ENCODE measurements around the gene PLD1.
A peak's percentile ranks its signal among the peaks of the same experiment; 100 is the strongest.
"Not testable (repeated sequence)": the region's sequence is repeated elsewhere in the genome, so short reads cannot be mapped to it uniquely, and the experiment has no call there.

The PLD1 gene

DNA sequence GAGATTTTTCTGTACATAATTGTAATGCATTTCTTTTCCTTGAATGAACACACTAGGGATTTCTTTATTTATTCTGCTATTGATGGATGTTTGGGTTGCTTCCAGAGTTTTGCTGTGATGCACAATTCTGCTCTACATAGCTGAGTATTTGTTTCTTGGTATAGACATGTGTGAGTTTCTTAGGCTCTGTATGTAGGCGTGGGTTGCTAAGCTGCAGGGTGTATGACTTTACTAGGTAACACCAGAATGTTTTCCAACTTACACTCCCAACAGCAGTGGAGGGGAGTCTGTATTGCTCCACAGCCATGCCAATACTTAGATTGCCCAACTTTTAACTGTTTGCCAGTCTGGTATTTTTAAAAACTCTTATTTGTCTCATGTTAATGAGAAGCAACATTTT is 194.6 kb downstream of the PLD1 start:
- DNase-seq (ENCODE audit: low read depth, low spot score) = no peak

DNA sequence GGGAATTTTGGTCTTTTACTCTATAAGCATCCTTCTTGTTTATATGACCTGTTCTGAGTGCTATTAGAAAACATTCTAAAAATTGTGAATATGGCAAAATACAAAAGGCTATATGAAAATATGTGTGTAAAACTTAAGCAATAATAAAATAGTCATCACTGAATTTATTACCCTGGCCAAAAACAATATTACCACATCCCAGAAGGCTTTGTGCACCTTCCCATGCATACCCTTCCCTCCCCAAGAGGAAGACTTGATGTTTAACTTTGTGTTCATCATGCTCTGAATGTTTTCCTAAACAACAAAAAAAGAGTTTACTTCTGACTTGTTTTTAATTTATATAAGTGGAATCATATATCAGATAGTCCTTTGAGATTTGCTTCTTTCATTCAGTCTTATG is 195.0 kb downstream of the PLD1 start:
- DNase-seq (ENCODE audit: low read depth, low spot score) = no peak

DNA sequence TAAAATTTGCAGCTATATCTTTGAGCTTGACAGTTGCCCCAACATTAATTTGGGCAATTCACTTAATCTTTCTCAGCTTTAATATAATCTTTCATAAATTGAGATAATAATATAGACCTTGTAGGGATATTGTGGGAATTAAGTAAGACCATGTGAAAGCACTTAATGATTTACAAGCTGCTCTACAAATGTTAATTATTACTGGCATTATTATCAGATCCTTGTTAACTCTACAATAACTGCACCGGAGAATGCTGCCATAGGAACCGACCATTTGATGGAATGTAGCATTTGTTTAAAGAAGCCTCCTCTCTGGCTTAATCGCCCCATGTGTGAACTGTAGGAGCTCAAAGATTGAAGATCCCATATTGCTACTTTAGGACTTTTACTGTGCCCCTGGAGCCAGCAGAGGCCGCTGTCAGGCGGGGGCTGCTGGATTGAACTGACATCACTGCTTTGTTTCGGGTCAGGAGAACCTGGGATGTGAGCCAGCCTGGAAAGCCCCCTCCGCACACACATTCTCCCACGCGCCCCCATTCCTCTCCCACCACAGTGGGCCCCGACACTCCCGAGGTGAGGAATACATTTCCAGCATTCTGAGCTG is 195.9 kb downstream of the PLD1 start:
- DNase-seq (ENCODE audit: low read depth, low spot score) = no peak

DNA sequence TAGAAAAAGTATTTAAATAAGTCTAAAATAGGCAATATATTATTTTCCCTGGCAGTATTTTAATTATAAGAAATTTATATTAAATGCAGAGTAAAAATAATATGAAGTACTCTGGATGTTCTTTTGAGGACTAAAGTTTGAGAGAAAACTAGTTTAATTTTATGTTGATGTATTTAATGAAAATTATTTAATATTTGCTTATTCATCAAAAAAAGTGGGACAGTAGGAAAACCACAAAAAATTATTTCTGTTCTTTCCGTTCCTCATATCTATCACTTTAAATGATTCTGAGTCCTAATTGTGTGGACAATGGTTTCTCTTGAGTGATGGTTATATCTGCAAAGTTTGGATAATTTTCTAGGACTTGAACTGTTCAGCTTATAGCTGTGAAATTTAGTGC is 202.8 kb downstream of the PLD1 start:
- no peak for DNase-seq (ENCODE audit: low read depth, low spot score)

DNA sequence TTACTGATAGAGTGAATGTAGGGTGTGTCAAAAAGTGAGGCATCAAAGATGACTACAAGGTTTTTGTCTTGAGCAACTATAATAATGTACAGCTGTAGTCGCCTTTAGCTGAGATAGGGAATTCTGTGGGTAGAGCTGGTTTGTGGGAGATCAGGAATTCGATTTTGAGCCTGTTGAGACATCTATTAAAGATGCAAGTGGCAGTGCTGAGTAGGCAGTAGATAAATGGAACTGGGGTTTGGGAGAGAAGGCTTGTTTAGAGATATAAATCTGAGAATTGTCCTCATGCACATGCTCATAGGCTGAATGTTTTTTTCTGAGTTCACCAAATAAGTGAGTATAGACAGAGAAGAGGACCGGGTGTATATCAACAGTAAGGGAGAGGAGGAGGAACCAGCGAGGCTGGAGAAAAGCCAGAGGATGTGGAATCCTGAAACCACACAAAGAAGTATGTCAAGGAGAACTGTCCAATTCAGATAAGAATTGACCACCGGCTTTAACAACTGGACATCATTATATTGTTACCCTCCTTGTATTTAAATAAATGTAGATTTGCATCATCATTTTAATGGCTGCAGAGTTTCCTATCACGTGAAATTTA is 204.0 kb downstream of the PLD1 start:
- DNase-seq (ENCODE audit: low read depth, low spot score) = no peak

DNA sequence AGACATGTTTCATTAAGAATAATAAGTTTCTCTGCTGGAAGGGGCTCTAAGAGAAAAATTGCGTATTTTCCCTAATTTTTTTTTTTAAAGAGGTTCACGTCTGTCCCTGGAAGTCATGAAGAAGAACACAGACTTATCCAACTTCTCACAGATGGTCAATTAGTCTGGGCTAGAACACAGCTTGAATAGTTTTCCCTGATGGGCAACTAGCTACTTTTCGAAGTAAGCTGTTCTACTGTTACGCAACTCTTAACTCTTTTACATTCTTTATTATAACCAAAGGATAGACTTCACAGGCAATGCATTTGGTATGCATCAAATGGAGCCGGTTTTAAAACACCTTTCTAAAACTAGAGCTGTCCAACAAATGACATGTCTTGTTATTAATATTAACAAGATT is 205.9 kb downstream of the PLD1 start:
- no peak for DNase-seq (ENCODE audit: low read depth, low spot score)

DNA sequence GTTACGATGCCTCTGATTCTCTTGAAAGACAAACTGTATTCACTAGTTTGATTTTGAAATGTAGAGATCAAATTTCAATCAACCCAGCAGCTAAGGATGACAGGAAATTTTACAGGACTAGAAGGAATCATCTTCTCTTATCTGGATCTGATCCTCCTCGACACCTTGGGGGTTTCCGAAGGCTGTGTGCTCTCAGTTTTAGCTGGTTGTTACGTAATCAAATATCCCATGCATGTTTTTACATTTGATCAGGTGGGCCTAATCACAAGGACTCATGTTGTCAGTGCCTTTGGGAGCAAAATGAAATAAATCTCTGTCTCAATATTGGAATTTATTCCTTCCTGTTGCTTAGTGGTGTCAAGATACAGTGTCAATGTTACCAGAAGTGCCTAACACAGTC is 208.2 kb downstream of the PLD1 start:
- DNase-seq (ENCODE audit: low read depth, low spot score) = no peak

DNA sequence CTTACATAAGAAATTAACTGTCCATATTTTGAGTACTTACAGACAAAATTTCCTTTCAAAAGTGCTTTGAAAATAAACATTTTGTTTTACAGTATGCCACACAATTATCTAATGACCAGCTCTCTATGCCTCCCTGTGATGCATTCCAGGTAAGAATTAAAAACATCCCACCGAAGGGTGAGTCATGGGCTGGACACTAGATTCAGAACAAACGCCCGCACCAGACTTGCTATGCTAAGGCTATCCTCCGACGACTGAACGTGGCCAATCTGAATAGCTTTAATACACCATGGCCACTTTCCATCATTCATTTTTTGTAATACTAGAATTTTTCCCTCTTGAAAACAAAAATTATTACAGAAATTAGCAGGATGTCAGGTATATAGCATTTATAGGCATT is 210.3 kb downstream of the PLD1 start:
- no peak for DNase-seq (ENCODE audit: low read depth, low spot score)

DNA sequence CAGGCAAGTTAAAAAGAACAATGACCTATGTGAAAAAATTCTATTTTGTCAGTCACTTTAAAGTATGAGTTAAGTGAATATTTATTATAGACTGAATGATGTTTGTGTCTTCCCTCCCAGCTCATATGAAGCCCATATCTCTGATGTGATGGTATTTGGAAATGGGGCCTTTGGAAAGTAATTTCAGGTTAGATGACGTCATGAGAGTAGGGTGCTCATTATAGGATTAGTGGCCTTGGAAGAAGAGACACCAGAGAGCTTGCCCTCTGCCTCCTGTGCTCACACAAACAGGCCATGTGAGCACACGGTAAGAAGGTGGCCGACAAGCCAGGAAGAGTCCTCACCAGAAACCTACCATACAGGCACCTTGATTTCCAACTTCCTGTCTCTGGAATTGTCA is 211.3 kb downstream of the PLD1 start:
- DNase-seq (ENCODE audit: low read depth, low spot score) = no peak

DNA sequence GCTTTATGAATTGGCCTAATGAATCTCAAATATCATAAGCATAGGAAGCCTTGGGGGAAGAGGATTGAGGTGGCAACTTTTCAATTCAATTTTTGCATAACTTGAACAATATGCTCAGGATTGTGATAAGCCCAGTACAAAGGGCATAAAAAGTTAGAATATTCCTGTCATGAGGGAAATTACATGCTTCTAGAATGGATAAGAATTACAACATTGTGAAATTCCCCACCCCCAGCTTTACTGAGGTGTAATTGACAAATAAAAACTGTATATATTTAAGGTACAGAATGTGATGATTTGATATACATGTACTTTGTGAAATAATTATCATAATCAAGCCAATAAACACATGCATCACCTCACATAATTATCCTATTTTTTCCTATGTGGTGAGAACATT is 217.5 kb downstream of the PLD1 start:
- DNase-seq (ENCODE audit: low read depth, low spot score) = no peak

DNA sequence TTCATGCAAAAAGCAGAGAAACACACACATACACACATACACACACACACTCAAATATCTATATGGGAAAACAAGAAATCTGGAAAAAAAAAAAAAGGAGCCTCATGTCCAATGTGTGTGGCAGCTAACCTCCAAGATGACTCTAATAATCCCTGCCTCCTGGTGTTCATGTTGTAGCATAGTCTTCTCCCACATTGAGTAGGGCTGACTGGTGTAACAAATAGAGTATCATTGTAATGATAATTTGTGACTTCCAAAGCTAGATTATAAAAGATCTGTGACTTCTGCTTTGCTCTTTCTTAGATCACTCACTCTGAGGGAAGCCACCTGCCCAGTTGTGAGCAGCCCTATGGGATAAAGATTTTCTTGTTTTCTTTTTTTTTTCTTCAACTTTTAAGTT is 219.2 kb downstream of the PLD1 start:
- no peak for DNase-seq (ENCODE audit: low read depth, low spot score)

DNA sequence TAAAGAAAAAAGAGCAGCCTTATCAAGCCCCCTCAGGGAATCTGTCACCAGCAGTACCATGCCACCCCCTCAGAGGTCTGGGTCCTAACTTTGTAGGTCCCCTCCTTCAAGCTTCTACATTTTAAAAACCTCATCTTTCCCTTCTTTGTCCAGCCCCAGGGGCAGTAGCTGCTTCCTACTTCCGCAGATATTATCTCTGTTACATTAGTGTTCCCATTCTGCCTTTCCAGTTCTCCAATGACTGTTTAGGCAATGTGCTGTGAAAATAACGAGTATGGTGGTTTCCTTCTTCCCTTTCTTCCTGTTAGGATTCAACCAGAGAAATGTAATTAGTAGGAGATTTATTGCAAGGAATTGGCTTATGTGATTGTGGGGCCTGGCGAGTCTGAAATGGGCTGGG is 224.0 kb downstream of the PLD1 start:
- no peak for DNase-seq (ENCODE audit: low read depth, low spot score)

DNA sequence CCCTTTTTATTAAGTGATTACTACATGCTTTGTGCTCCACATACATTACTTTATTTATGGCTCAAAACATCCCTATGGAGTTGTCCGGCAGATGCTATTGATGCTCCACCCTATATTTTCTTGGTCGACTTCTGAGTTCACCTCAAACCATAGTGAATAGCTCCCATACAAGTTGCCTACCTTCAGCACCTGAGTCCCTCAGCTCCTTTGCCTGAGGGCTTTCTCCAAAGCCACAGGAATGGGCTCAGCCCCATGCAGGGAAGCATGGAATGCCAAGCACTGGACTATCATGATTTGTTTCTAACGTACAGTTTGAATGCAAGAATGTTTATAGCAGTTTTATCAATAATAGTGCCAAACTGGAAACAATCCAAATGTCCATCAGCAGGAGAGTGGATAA is 225.2 kb downstream of the PLD1 start:
- DNase-seq (ENCODE audit: low read depth, low spot score) = no peak

DNA sequence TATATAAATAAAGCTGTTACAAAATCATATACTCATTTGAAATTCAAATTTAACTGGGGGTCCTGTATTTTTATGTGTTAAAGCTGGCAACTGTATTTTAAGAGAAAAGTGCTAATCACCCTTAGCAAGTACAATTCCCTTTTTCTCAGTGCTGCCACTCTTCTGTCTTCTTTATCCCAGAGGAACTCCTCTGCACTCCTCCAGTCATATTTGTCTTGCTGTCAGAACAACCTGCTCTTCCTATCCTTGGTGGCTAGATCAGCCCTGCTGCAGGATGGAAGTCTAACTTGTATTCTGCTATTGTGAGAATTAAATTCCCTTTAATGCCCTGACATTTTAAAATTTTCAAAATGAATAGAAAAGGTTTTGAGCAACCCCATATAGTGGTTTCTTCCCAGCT is 226.2 kb downstream of the PLD1 start:
- no peak for DNase-seq (ENCODE audit: low read depth, low spot score)

DNA sequence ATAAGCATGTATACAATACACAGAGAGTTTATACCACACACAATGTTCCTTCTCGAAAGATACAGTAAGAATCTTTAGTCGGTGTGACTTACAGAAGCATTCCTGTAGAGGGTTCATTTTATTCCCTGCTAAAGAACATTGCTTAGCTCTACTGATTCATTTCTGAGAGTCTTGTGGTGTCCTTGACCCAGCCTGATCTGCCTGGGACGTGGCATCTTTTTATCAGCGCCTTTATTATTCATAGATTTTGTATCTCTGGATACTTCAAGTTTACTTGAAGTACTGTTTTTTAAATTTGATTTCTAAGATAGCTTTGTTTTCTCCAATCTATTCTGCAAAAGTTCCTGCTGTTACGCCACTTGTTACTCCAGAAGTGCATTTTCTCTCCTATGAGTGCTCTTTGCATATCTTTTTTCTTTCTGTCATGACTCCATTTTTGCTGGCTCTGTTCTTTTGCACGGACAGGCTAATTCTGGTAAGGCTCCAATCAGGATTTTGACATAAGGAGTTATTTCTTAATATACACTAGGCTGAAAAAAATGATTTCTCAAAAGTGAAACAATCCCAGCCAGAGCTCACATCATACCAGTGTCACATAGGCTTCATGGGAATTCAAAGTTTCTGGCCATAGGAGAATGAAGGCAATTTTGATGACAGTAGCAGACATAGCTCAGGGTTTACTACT is 235.6 kb downstream of the PLD1 start:
- DNase-seq (ENCODE audit: low read depth, low spot score) = no peak

DNA sequence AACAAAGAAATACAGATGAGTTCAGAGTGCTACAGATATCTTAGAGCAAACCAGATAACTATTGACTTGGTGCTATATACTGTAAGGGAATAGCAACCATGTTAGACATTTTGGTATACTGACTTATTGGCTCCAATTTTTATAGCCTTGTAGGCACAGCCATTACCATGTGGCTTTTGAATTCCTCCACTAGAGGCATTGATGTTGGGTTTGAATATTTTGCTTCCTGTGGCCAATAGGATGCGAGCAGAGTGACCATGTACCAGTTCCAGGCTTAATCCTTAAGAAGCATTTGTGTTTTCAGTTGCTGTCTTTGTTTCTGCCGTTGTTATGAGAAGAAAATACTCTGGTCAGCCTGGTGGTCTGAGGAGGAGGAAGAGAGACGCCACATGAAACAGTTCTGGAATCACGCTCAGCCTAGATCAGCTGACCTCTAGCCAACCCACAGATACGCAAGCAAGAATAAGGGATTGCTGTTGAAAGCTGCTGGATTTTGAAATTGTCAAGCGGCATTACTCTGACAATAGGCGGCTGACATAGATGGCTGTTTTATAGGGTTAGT is 240.6 kb downstream of the PLD1 start:
- DNase-seq (ENCODE audit: low read depth, low spot score) = no peak

DNA sequence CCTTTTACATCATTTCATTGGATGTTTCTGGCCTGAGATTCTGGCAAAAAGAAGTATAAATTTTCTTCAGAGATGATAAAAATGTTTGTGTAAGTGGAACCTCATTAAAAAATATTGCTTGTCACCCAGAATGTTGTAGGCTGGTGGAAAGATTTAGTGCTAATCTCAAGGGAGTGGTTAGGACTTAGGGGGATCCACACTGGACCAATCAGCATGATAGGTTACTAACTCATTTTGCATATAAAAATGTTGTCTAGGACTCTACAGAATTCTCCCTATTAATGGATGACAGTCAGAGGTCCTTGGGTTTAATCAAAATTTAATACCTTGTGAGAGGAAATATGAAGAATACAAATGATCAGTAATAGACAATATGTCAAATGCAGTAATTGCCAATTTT is 241.5 kb downstream of the PLD1 start:
- no peak for DNase-seq (ENCODE audit: low read depth, low spot score)

DNA sequence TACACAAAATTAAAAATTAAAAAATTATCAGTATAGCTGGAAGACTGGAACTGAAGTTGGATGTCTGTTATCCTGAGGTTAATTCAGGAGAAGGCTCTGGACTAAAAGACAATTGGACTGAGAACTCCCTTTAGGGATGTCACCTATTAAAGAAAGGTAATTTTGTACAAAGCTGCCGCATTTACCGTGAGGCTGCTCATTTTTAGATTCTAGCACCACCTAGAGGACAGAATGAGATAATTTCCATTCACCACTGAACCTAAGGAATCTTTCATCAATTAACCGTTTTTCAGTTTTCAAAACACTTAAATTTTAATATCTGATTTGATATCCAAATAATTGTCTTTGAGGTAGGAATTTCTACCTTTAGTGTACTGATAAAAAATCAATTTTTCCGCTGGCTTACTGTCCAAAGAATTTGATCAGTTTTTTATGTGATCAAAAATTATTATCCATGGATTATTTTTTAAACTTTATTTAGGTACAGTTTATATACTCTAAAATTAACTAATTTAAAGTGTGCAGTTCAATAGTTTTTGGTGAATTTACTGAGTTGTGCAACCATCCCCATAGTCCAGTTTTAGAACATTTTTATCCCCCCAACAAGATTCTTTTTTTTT is 243.4 kb downstream of the PLD1 start:
- peak; percentile 9 for DNase-seq (ENCODE audit: low read depth, low spot score)

DNA sequence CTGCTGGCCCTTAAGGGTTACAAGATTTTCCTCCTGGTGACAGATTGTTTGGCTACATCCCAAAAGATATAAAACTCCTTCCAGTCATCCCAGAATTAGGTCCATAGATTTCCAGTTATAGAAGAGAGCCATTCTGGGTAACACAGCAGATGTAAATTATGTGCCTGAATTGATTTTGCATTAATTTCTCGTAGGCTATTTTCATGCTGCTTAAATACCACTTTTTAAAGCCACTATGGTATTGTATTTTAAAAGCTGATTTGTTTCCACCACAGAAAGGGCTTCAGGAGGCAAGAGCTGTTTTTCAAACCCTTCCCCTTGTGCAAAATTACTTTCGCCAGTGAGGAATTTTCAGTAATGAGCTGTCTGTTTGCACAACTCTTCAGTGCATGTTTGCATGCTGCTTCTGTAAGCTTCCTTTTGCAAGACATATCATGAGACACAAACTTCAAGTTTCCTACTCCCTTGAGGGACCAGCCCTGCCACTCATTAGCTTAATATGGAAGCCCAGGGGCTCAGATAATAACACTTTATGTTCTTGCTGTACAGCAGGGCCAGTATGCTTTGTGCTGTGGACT is 244.7 kb downstream of the PLD1 start:
- DNase-seq (ENCODE audit: low read depth, low spot score) = no peak

DNA sequence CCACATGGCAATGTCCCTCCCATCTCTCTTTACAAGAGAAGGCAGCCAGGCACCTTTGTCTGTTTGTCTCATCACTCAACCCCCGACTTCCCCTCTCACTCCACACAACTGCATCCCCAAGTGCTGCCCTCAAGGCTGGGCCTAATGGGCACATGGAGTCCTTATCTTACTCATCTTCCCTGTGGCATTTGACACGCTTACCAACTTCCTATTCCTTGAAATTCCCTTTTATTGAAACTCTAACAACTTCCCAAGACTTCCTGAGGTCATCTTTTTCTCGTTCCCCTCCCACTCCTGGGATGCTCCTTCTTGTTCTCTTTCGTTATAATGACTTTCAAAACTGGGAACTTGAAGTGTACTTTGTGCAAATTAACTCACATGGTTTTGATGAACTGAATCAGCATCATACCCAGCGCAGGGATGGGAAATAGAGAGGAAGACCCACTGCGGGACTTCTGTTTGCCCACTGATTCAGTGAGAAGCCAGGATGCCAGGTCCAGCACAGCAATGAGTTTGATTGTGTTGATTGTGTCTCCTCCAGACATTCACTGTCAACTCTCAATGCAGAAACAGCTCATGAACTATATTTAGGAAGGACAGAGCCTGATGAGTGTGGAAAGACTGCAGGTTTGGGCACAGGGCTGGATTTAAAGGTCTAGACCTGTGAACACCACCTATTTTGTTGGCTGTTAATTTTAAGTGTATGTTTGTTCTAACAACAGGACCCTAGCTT is 245.4 kb downstream of the PLD1 start:
- DNase-seq (ENCODE audit: low read depth, low spot score) = no peak

DNA sequence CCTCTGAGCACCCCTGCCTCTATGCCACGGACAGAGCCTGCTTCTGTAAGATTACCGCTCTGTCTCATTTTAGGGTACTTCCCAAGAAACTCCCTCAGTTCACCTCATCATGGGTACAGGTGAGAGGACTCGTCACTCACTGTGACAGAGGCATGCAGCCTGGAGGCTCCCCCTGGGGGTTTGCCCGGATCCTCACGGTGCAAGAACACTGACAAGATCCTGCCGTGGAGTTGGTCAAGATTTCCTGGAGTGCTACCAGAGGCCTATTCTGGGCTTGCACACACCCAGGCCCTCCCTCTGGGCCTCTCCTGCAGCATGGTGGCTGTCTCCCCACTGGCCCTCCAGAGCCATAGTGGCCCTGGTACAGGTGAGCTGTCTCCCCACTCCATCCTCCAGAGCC is 247.0 kb downstream of the PLD1 start:
- DNase-seq (ENCODE audit: low read depth, low spot score) = no peak

DNA sequence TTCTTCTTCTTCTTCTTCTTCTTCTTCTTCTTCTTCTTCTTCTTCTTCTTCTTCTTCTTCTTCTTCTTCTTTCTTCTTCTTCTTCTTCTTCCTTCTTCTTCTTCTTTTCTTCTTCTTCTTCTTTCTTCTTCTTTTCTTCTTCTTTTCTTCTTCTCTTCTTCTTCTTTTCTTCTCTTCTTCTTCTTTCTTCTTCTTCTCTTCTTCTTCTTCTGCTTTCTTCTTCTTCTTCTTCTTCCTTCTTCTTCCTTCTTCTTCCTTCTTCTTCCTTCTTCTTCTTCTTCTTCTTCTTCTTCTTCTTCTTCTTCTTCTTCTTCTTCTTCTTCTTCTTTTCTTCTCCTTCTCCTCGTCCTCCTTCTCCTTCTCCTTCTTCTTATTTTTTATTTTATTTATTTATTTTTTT is 247.8 kb downstream of the PLD1 start:
- not testable (repeated sequence) for DNase-seq (ENCODE audit: low read depth, low spot score)

Data from smooth muscle cell of the brain vasculature (primary cell).